H9 (cell line): ENCODE results near the gene MRC1. TPM values are rescaled to one million over a fixed set of nuclear protein-coding genes. Genes with fewer than 3 reads are reported as not detected.

Source experiments
- DNase-seq: peaks from one replicate; pipeline ENCODE4 v3.0.0-alpha.2; 2017
- H2AFZ ChIP-seq: one replicate; pipeline ENCODE4 v1.6.1; 2013; ENCODE audit warnings: mild to moderate bottlenecking, low read length, control low read depth, moderate library complexity
- H2AK5ac ChIP-seq: 2 replicates; pipeline ENCODE4 v1.6.1; 2013; ENCODE audit warnings: low read length, control low read depth, mixed read lengths; ENCODE audit not compliant: insufficient read length
- H2BK120ac ChIP-seq: one replicate; pipeline ENCODE4 v1.6.1; 2013; ENCODE audit warnings: low read depth, mild to moderate bottlenecking, low read length, control low read depth, inconsistent platforms; ENCODE audit not compliant: poor library complexity, severe bottlenecking
- H2BK12ac ChIP-seq: 2 replicates; pipeline ENCODE4 v1.6.1; 2013; ENCODE audit warnings: low read length, control low read depth, mixed read lengths, low read depth; ENCODE audit not compliant: insufficient read length
- H2BK15ac ChIP-seq: 2 replicates; pipeline ENCODE4 v1.6.1; 2013; ENCODE audit warnings: low read depth, low read length, control low read depth
- H2BK20ac ChIP-seq: one replicate; pipeline ENCODE4 v1.6.1; 2013; ENCODE audit warnings: low read depth, mild to moderate bottlenecking, low read length, control low read depth, inconsistent platforms; ENCODE audit not compliant: poor library complexity, severe bottlenecking
- H2BK5ac ChIP-seq: 2 replicates; pipeline ENCODE4 v1.6.1; 2013; ENCODE audit warnings: low read length, control low read depth, mixed read lengths; ENCODE audit not compliant: insufficient read length
- H3K14ac ChIP-seq: 2 replicates; pipeline ENCODE4 v1.6.1; 2013; ENCODE audit warnings: low read length, control low read depth; ENCODE audit not compliant: insufficient read depth
- H3K18ac ChIP-seq: 2 replicates; pipeline ENCODE4 v1.6.1; 2013; ENCODE audit warnings: low read depth, mild to moderate bottlenecking, mixed read lengths, low read length, control low read depth; ENCODE audit not compliant: insufficient read length
- H3K23ac ChIP-seq: 2 replicates; pipeline ENCODE4 v1.6.1; 2013; ENCODE audit warnings: low read length, control low read depth, mixed read lengths, low read depth; ENCODE audit not compliant: insufficient read length
- H3K23me2 ChIP-seq: 2 replicates; pipeline ENCODE4 v1.6.1; 2013; ENCODE audit warnings: low read depth, mild to moderate bottlenecking, mixed read lengths, low read length, control low read depth; ENCODE audit not compliant: insufficient read length, poor library complexity, severe bottlenecking
- H3K27ac ChIP-seq: 2 replicates; pipeline ENCODE4 v1.5.1; 2013; ENCODE audit warnings: low read length, control low read depth, mixed read lengths, low read depth; ENCODE audit not compliant: insufficient read length
- H3K27me3 ChIP-seq: 2 replicates; pipeline ENCODE4 v1.6.1; 2013; ENCODE audit warnings: low read length, control low read depth, inconsistent platforms; ENCODE audit not compliant: insufficient read depth
- H3K4ac ChIP-seq: 2 replicates; pipeline ENCODE4 v1.6.1; 2013; ENCODE audit warnings: low read depth, mild to moderate bottlenecking, control low read depth, inconsistent platforms, low read length, moderate library complexity
- H3K4me1 ChIP-seq: 2 replicates; pipeline ENCODE4 v1.6.1; 2013; ENCODE audit warnings: low read length, control low read depth, inconsistent platforms; ENCODE audit not compliant: insufficient read depth
- H3K4me2 ChIP-seq: 2 replicates; pipeline ENCODE4 v1.6.1; 2013; ENCODE audit warnings: low read length, control low read depth, mixed read lengths; ENCODE audit not compliant: insufficient read length, insufficient read depth
- H3K56ac ChIP-seq: 2 replicates; pipeline ENCODE4 v1.6.1; 2013; ENCODE audit warnings: low read depth, mild to moderate bottlenecking, mixed read lengths, low read length, control low read depth; ENCODE audit not compliant: insufficient read length
- H3K79me1 ChIP-seq: 2 replicates; pipeline ENCODE4 v1.6.1; 2013; ENCODE audit warnings: low read depth, mild to moderate bottlenecking, moderate library complexity, low read length, control low read depth, inconsistent platforms; ENCODE audit not compliant: insufficient read depth, poor library complexity, severe bottlenecking
- H3K79me2 ChIP-seq: 2 replicates; pipeline ENCODE4 v1.6.1; 2013; ENCODE audit warnings: low read length, control low read depth, inconsistent platforms; ENCODE audit not compliant: insufficient read depth
- H3K9ac ChIP-seq: 2 replicates; pipeline ENCODE4 v1.6.1; 2013; ENCODE audit warnings: low read length, control low read depth, mixed read lengths; ENCODE audit not compliant: insufficient read length; ENCODE audit errors: extremely low read depth
- H3K9me3 ChIP-seq: one replicate; pipeline ENCODE4 v1.6.1; 2013; ENCODE audit warnings: low read depth, low read length, inconsistent platforms; ENCODE audit not compliant: control insufficient read depth
- H3T11ph ChIP-seq: one replicate; pipeline ENCODE4 v1.6.1; 2013; ENCODE audit warnings: mild to moderate bottlenecking, low read length, control low read depth, inconsistent platforms
- H4K20me1 ChIP-seq: one replicate; pipeline ENCODE4 v1.6.1; 2013; ENCODE audit not compliant: control insufficient read depth, insufficient read length, insufficient read depth
- H4K5ac ChIP-seq: 2 replicates; pipeline ENCODE4 v1.6.1; 2013; ENCODE audit warnings: low read depth, mild to moderate bottlenecking, mixed read lengths, low read length, control low read depth; ENCODE audit not compliant: insufficient read length
- H4K8ac ChIP-seq: replicated peaks from 2 replicates; pipeline ENCODE4 v1.6.1; 2013; ENCODE audit warnings: low read length, control low read depth, mixed read lengths, low read depth; ENCODE audit not compliant: insufficient read length
- H4K91ac ChIP-seq: 2 replicates; pipeline ENCODE4 v1.6.1; 2013; ENCODE audit warnings: low read depth, mild to moderate bottlenecking, moderate library complexity, mixed read lengths, low read length, control low read depth; ENCODE audit not compliant: insufficient read length
- H3K27ac Mint-ChIP-seq, 3 experiments: 2 replicates in 2 of 3; 3 replicates in 1 of 3; pipeline ENCODE4 v1.8.0; 2020 to 2021; ENCODE audit warnings: mixed read lengths in 3 of 3, mild to moderate bottlenecking in 1 of 3, moderate library complexity in 1 of 3
- H3K27me3 Mint-ChIP-seq: 2 replicates; pipeline ENCODE4 v1.8.0; 2021; ENCODE audit warnings: low read depth, mild to moderate bottlenecking, moderate library complexity, mixed read lengths
- H3K36me3 Mint-ChIP-seq, 3 experiments: 2 replicates in 2 of 3; 3 replicates in 1 of 3; pipeline ENCODE4 v1.8.0; 2020 to 2021; ENCODE audit warnings: low read depth in 3 of 3, mixed read lengths in 3 of 3; ENCODE audit not compliant: insufficient read depth in 1 of 3
- H3K4me1 Mint-ChIP-seq, 2 experiments: 2 replicates each; pipeline ENCODE4 v1.8.0; 2020; ENCODE audit warnings: mixed read lengths in 2 of 2
- H3K4me3 Mint-ChIP-seq, 2 experiments: 2 replicates in 1 of 2; 3 replicates in 1 of 2; pipeline ENCODE4 v1.8.0; 2020 to 2021; ENCODE audit warnings: mild to moderate bottlenecking in 2 of 2, mixed read lengths in 2 of 2, moderate library complexity in 1 of 2
- H3K9me3 Mint-ChIP-seq, 2 experiments: 2 replicates in 1 of 2; 3 replicates in 1 of 2; pipeline ENCODE4 v1.8.0; 2020; ENCODE audit warnings: mild to moderate bottlenecking in 2 of 2, mixed read lengths in 2 of 2, moderate library complexity in 1 of 2
- WGBS: extraction: QIAGEN DNeasy Blood & Tissue Kit; methylation state at CpG from one replicate; pipeline ENCODE4 v1.1.7; 2013; ENCODE audit warnings: missing lambda C conversion rate, low lambda C conversion rate, mixed read lengths; ENCODE audit not compliant: insufficient read length; ENCODE audit errors: extremely low coverage; 5-methylcytosine and 5-hydroxymethylcytosine counted together
- long read RNA-seq: library from polyadenylated mRNA; unstranded; transcript quantifications from one replicate; pipeline ENCODE4 v2.0.0, GENCODE V29; 2020
- total RNA-seq: library from RNA; stranded (reverse); gene quantifications from 2 replicates; pipeline ENCODE4 v1.2.1, GENCODE V29; 2021
- TF ChIP-seq, protein P1 (sequence below): fragments of 200-600 bp; sonication (generic); conservative IDR thresholded peaks from 3 replicates; pipeline ENCODE4 v1.8.0; 2021; ENCODE audit warnings: antibody characterized with exemption, mild to moderate bottlenecking

The MRC1 gene
- total RNA-seq = not detected in 2 replicates
- long read RNA-seq = 0 reads

DNA sequence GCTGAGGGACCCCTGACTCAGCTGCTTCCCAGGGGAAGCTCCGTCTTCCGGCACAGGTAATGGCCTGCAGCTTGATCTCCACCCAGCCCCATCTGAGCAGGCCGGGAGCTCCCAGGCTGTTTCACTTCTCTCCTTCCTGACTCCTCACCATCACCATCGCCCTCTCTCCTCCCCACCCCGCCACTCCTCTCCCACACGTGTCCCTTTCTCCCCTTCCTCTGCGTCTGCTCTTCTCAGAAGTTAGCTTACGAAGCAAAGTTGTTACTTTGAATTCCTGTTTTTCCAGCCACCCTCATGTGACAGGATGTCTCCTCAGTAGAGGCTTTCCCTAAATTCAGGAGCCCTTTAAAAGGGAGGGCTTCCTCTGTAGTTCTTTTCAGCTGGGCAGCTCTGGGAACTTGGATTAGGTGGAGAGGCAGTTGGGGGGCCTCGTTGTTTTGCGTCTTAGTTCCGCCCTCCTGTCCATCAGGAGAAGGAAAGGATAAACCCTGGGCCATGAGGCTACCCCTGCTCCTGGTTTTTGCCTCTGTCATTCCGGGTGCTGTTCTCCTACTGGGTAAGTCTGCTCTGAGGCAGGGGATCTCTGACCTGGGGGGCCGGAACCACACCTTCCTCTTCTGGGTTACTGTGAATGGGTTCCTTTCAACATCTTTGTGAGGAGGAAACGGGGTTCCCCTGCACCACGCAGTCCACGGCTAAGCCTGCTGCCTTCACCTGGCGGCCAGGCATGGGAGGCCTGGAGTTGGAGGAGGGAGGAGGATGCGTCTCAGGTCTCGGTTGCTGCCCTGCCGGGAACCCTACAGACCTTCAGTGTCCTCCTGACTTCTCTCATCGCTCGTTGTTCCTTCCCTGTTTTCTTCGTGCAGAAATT lies at the start of gene MRC1:
Gene MRC1 (plus strand): TSS at position 378 of the 871 bp plus-strand sequence. CDS start 118 bp downstream, at position 496.
- Mint-ChIP-seq H3K9me3 (no peaks in the 10 kb centered on the region), H3K36me3 (no peaks in the 10 kb centered on the region), H3K27ac (no peak within 1 kb of the TSS; a peak in 2 of 7 replicates), H3K4me3 (no peak within 1 kb of the TSS), H3K4me1 (peaks cover 12 to 14% of the 10 kb centered on the region in 2 experiments), H3K27me3 (no peaks in the 10 kb centered on the region)
- no peak within 1 kb of the TSS for H3T11ph ChIP-seq
- no peaks in the 10 kb centered on the region for H3K9me3 ChIP-seq
- H4K5ac ChIP-seq = no peak within 1 kb of the TSS
- H3K4me1 ChIP-seq = no peaks in the 10 kb centered on the region
- H2BK12ac ChIP-seq = no peak within 1 kb of the TSS
- H4K20me1 ChIP-seq = no peaks in the 10 kb centered on the region
- no peak within 1 kb of the TSS for H2BK15ac ChIP-seq
- H2BK120ac ChIP-seq = no peak within 1 kb of the TSS
- H2AFZ ChIP-seq = no peak within 1 kb of the TSS
- H3K14ac ChIP-seq = no peak within 1 kb of the TSS
- no peak within 1 kb of the TSS for H3K9ac ChIP-seq
- no CpG with 5 or more reads among the region's 23 CpGs for WGBS
- H3K23me2 ChIP-seq = no peaks in the 10 kb centered on the region
- H3K4me2 ChIP-seq = no peak within 1 kb of the TSS
- H3K56ac ChIP-seq = no peak within 1 kb of the TSS
- no peaks in the 10 kb centered on the region for H3K79me1 ChIP-seq
- H4K91ac ChIP-seq = no peak within 1 kb of the TSS
- TF ChIP-seq, protein P1, sequence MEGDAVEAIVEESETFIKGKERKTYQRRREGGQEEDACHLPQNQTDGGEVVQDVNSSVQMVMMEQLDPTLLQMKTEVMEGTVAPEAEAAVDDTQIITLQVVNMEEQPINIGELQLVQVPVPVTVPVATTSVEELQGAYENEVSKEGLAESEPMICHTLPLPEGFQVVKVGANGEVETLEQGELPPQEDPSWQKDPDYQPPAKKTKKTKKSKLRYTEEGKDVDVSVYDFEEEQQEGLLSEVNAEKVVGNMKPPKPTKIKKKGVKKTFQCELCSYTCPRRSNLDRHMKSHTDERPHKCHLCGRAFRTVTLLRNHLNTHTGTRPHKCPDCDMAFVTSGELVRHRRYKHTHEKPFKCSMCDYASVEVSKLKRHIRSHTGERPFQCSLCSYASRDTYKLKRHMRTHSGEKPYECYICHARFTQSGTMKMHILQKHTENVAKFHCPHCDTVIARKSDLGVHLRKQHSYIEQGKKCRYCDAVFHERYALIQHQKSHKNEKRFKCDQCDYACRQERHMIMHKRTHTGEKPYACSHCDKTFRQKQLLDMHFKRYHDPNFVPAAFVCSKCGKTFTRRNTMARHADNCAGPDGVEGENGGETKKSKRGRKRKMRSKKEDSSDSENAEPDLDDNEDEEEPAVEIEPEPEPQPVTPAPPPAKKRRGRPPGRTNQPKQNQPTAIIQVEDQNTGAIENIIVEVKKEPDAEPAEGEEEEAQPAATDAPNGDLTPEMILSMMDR = no peak
- H3K23ac ChIP-seq = no peak within 1 kb of the TSS
- no peak within 1 kb of the TSS for H2BK20ac ChIP-seq
- no peak within 1 kb of the TSS for H4K8ac ChIP-seq
- no peak within 1 kb of the TSS for H3K18ac ChIP-seq
- no peaks in the 10 kb centered on the region for H3K27me3 ChIP-seq
- H2BK5ac ChIP-seq = no peak within 1 kb of the TSS
- no peak within 1 kb of the TSS for H3K27ac ChIP-seq
- H2AK5ac ChIP-seq = no peak within 1 kb of the TSS
- no peaks in the 10 kb centered on the region for H3K79me2 ChIP-seq
- no peak within 1 kb of the TSS for H3K4ac ChIP-seq
- no peak for DNase-seq
